ENCODE data around the gene MED12. TPM values are rescaled to one million over a fixed set of nuclear protein-coding genes. Genes with fewer than 3 reads are reported as not detected.

The MED12 gene
- total and polyA plus RNA-seq, 8 donors: 37.0 to 67.4 (median 60.3) TPM

DNA sequence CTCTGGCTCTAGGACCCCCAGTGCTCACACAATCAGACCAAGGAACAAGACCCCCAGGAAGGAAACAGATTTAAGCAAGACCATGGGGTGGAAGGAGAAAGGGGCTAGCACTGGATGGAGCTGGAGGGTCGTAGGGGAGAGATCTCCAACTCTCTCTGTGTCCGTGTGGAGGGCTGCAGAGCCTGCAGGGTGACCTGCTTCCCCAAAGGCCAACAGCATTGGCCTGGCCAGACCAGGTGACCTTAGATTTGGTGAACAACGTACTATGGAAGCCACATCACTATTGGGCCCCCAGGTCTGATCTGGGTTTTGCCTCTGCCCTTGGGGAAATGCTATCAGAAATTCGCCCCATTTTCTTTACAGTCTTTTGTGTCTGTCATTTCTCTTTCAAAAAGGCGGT lies 52.3 kb downstream of the MED12 start:
- peak overlapping the region in 1 of 2 donors; percentile 58 for H3K27ac ChIP-seq
- intact Hi-C loops (cut with DNase I): no loop called here
- no peaks in the 10 kb centered on the region for H3K4me1 ChIP-seq
- TF ChIP-seq, protein P1, sequence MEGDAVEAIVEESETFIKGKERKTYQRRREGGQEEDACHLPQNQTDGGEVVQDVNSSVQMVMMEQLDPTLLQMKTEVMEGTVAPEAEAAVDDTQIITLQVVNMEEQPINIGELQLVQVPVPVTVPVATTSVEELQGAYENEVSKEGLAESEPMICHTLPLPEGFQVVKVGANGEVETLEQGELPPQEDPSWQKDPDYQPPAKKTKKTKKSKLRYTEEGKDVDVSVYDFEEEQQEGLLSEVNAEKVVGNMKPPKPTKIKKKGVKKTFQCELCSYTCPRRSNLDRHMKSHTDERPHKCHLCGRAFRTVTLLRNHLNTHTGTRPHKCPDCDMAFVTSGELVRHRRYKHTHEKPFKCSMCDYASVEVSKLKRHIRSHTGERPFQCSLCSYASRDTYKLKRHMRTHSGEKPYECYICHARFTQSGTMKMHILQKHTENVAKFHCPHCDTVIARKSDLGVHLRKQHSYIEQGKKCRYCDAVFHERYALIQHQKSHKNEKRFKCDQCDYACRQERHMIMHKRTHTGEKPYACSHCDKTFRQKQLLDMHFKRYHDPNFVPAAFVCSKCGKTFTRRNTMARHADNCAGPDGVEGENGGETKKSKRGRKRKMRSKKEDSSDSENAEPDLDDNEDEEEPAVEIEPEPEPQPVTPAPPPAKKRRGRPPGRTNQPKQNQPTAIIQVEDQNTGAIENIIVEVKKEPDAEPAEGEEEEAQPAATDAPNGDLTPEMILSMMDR (IDR thresholded peaks at IDR 0.05): no peak
- no peaks in the 10 kb centered on the region for H3K27me3 ChIP-seq
- no peak overlapping the region for H3K4me3 ChIP-seq
- ATAC-seq (no peak), DNase-seq (no peak)
- no peaks in the 10 kb centered on the region for H3K9me3 ChIP-seq
- no peaks in the 10 kb centered on the region for H3K36me3 ChIP-seq

DNA sequence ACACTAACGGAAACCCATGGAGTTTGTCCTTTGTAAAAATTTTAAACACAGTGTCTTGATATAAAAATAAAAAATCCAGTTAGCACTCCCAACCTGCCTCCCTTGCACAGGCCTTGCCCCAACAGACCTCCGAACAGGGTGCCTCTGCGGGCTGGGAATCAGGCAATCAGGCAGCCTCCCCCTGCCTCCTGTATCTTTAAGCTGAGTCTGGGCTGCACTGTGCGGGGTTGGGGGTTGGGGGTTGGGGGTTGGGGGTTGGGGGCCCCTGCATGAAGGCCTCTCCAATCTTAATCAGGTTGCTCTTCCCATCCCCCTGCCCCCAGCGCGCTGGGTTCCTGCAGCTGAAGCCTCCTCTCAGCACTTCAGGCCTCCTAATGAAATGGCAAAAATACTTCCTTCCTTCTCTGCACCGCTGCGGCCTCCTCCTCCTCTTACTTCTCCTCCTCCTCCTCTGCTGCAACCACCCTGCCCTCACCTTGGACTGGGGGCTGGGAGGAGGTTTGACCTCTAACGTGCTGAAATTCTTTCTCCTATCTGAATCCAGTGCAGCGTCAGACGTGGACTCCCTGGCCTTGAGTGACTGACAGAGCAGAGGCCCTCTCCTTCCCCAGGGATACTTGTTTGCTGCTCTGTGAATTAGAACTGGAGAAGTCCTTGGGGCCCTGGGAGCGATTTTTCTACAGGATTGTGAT lies 52.9 kb downstream of the MED12 start:
- H3K36me3 ChIP-seq: no peaks in the 10 kb centered on the region
- peak in 1 of 4 donors; percentile 81 for DNase-seq
- H3K27me3 ChIP-seq: no peaks in the 10 kb centered on the region
- H3K4me1 ChIP-seq: no peaks in the 10 kb centered on the region
- TF ChIP-seq, protein P1 (IDR thresholded peaks at IDR 0.05): no peak
- no peak for ATAC-seq
- H3K27ac ChIP-seq: peak overlapping the region in 1 of 2 donors; percentile 58
- intact Hi-C loops (cut with DNase I): no loop called here
- no peaks in the 10 kb centered on the region for H3K9me3 ChIP-seq
- H3K4me3 ChIP-seq: no peak overlapping the region

DNA sequence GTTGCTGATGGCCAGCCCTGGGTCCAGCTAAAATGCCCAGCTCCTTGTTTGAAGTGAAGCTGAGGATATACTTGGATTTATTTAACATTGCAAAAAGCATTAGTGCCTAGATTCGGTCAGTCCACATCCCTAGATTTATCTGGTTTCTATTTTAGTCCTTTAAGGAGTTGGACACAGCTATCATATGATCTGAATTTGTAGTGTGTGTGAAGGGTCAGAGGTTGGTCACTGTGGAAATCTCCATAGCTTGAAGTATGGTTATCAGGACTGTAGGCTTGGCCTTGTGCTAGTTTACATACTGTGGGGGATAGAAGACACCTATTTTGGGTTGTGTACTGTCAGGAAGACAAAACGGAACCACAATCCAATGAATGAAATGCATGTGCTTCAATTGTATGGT lies 55.0 kb downstream of the MED12 start:
- H3K4me1 ChIP-seq: no peaks in the 10 kb centered on the region
- DNase-seq (no peak), ATAC-seq (no peak)
- H3K27me3 ChIP-seq: no peaks in the 10 kb centered on the region
- H3K4me3 ChIP-seq: no peak overlapping the region
- intact Hi-C loops (cut with DNase I): no loop called here
- TF ChIP-seq, protein P1 (IDR thresholded peaks at IDR 0.05): no peak
- no peak overlapping the region for H3K27ac ChIP-seq
- H3K36me3 ChIP-seq: no peaks in the 10 kb centered on the region
- no peaks in the 10 kb centered on the region for H3K9me3 ChIP-seq

DNA sequence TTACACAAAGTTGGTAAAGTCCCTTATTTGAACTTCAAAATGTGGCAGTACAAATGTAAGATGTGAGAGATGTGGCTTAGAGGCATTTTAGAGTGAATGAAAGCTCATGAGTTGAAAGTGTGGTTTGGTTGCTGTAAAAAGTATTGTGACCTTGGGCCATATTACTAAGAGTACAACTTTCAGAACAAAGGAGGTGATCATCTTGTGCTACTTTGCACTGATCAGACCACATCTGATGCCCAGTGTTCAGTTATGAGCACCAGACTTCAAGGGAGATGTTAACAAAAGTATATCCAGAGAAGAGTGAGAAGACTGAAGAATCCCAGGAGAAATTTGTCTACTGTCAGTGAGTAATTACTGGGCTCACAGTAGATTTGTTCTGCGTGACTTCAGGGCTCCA lies 56.4 kb downstream of the MED12 start:
- H3K27ac ChIP-seq: no peak overlapping the region
- H3K9me3 ChIP-seq: no peaks in the 10 kb centered on the region
- no peak overlapping the region for H3K4me3 ChIP-seq
- ATAC-seq (no peak), DNase-seq (no peak)
- intact Hi-C loops (cut with DNase I): no loop called here
- TF ChIP-seq, protein P1 (IDR thresholded peaks at IDR 0.05): no peak
- H3K36me3 ChIP-seq: no peaks in the 10 kb centered on the region
- H3K4me1 ChIP-seq: no peaks in the 10 kb centered on the region
- no peaks in the 10 kb centered on the region for H3K27me3 ChIP-seq

DNA sequence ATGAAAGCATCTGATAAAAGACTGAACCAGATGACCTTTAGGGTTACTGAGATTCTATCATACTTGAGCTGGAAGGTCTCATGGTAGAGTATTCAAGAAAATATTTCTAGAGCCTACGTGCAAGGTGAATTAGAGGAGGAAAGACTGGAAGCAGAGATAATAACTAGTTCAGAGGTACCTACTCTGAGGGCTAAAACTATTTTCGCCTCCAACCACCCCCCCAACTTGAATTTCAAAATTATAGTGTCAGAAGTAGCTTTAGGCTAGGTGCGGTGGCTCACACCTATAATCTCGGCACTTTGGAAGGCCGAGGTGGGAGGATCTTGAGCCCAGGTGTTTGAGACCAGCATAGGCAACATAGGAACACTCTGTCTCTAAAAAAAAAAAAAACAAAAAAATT lies 57.1 kb downstream of the MED12 start:
- H3K4me1 ChIP-seq: no peaks in the 10 kb centered on the region
- no peak overlapping the region for H3K4me3 ChIP-seq
- ATAC-seq (no peak), DNase-seq (no peak)
- TF ChIP-seq, protein P1 (IDR thresholded peaks at IDR 0.05): no peak
- H3K27me3 ChIP-seq: no peaks in the 10 kb centered on the region
- H3K9me3 ChIP-seq: no peaks in the 10 kb centered on the region
- H3K36me3 ChIP-seq: no peaks in the 10 kb centered on the region
- intact Hi-C loops (cut with DNase I): no loop called here
- H3K27ac ChIP-seq: no peak overlapping the region
